Right lobe of liver (tissue), 6 donors: ENCODE measurements around the gene PAX5. TPM values are rescaled to one million over a fixed set of nuclear protein-coding genes. Genes with fewer than 3 reads are reported as not detected.

Source experiments
- ATAC-seq, 4 donors: fragments of 200-7000 bp; cut with Tn5 transposase; one replicate each; pipeline ENCODE4 v1.9.1; 2020; ENCODE audit warnings: mild to moderate bottlenecking in 4 of 4, moderate library complexity in 4 of 4
- DNase-seq, 3 donors: peaks; one replicate each; pipeline ENCODE4 v3.0.0-alpha.2; 2020
- H3K27ac ChIP-seq, 3 donors: fragments of 200-600 bp; one replicate each; pipeline ENCODE4 v1.8.0; 2022
- H3K27me3 ChIP-seq, 2 donors: fragments of 200-600 bp; one replicate each; pipeline ENCODE4 v1.8.0; 2022
- H3K36me3 ChIP-seq, 4 donors: fragments of 200-600 bp; sonication (generic) in 1 of 4; one replicate each; pipeline versions ENCODE4 v1.5.1 to v1.8.0; 2017 to 2022; ENCODE audit warnings: control low read depth in 1 of 4
- H3K4me1 ChIP-seq, 4 donors: fragments of 200-600 bp; sonication (generic) in 1 of 4; one replicate each; pipeline versions ENCODE4 v1.5.1 to v1.8.0; 2017 to 2022; ENCODE audit warnings: control low read depth in 1 of 4
- H3K4me3 ChIP-seq, 3 donors: fragments of 200-600 bp; one replicate each; pipeline ENCODE4 v1.8.0; 2022
- H3K9me3 ChIP-seq, 4 donors: fragments of 200-600 bp; sonication (generic) in 1 of 4; one replicate each; pipeline versions ENCODE4 v1.5.1 to v1.8.0; 2017 to 2022; ENCODE audit warnings: control low read depth in 1 of 4
- CTCF ChIP-seq, 4 donors: fragments of 200-600 bp in 3 of 4; fragments of 450-650 bp in 1 of 4; IDR thresholded peaks; one replicate each; pipeline versions ENCODE4 v1.5.1 to v1.8.0; 2016 to 2022; ENCODE audit warnings: antibody characterized with exemption in 4 of 4, mild to moderate bottlenecking in 2 of 4
- POLR2A ChIP-seq: fragments of 450-650 bp; IDR thresholded peaks from one replicate; pipeline ENCODE4 v1.6.1; 2017; ENCODE audit warnings: antibody characterized with exemption, mild to moderate bottlenecking
- WGBS: methylation state at CpG from one replicate; pipeline ENCODE4 v1.1.6; 2018; ENCODE audit warnings: low coverage, low lambda C conversion rate; ENCODE audit not compliant: insufficient coverage; ENCODE audit errors: missing lambda C conversion rate; 5-methylcytosine and 5-hydroxymethylcytosine counted together
- intact Hi-C, 2 donors: fragments of 100-400 bp; cut with DNase I; formaldehyde crosslinking; loops; one replicate each; pipeline versions ENCODE4 v1.11.2 to v1.14.1; 2022
- total RNA-seq, 6 experiments: library from RNA; depleted of rRNA in 2 of 6; stranded (reverse); fragments of >200 nt in 2 of 6; fragmentation: NEBNext Ultra II Directional in 3 of 6; extraction: Animal tissue kit (Norgen Biotek cat#: 25700) in 3 of 6; gene quantifications; one replicate each; pipeline versions ENCODE4 v1.1.0 to v1.2.4, GENCODE V29; 2016 to 2023
- donor health status: DM: no; HTN: yes; CAD: no.
- donor health status: DM: no; HTN: no; CAD: no.
- donor health status: DM: no; HTN: no; CAD: no.
- donor health status: DM: no; HTN: yes; CAD: no.
- donor health status: DM: no; HTN: yes; CAD: no.

The PAX5 gene
- total RNA-seq, 6 experiments from 2014 or later: 0.12 to 0.18 TPM; not detected in 4

- Histone ChIP-seq H3K27me3 (no peaks in the 10 kb centered on the region), H3K36me3 (no peaks in the 10 kb centered on the region), H3K4me3 (no peak overlapping the region), H3K9me3 (no peaks in the 10 kb centered on the region), H3K27ac (no peak overlapping the region), H3K4me1 (no peaks in the 10 kb centered on the region)
- DNase-seq (no peak), ATAC-seq (no peak)
- WGBS: 81% methylated on average over 6 of the region's 6 CpGs
- intact Hi-C loops: no loop called here
- TF ChIP-seq POLR2A: no peak
- TF ChIP-seq CTCF (IDR thresholded peaks at IDR 0.05): no peak
Observed at GRCh38 chr9:36906492-36906891, 127.6 kb downstream of the PAX5 start.

GRCh38 chr9:36905101-36906066 lies 128.7 kb downstream of the PAX5 start:
- no peak for ATAC-seq
- no peaks in the 10 kb centered on the region for H3K27me3 ChIP-seq
- no peak overlapping the region for H3K27ac ChIP-seq
- WGBS: 33% methylated on average over 2 of the region's 10 CpGs
- TF ChIP-seq CTCF (IDR thresholded peaks at IDR 0.05): no peak
- TF ChIP-seq POLR2A: no peak
- H3K36me3 ChIP-seq: no peaks in the 10 kb centered on the region
- H3K9me3 ChIP-seq: no peaks in the 10 kb centered on the region
- no peak overlapping the region for H3K4me3 ChIP-seq
- no peak for DNase-seq
- no peaks in the 10 kb centered on the region for H3K4me1 ChIP-seq
- intact Hi-C loops: no loop called here

GRCh38 chr9:36903541-36904435 lies 130.3 kb downstream of the PAX5 start:
- no peaks in the 10 kb centered on the region for H3K9me3 ChIP-seq
- H3K36me3 ChIP-seq: no peaks in the 10 kb centered on the region
- peak in 1 of 4 donors; percentile 29 for ATAC-seq
- no peak for DNase-seq
- TF ChIP-seq CTCF (IDR thresholded peaks at IDR 0.05) (no peak), POLR2A (no peak)
- H3K27ac ChIP-seq: no peak overlapping the region
- no peaks in the 10 kb centered on the region for H3K4me1 ChIP-seq
- no peak overlapping the region for H3K4me3 ChIP-seq
- 75% methylated on average over 3 of the region's 4 CpGs for WGBS
- intact Hi-C loops: no loop called here
- no peaks in the 10 kb centered on the region for H3K27me3 ChIP-seq

GRCh38 chr9:36902861-36903524 lies 131.1 kb downstream of the PAX5 start:
- intact Hi-C loops: no loop called here
- Histone ChIP-seq H3K4me1 (no peaks in the 10 kb centered on the region), H3K27ac (no peak overlapping the region), H3K4me3 (no peak overlapping the region), H3K36me3 (no peaks in the 10 kb centered on the region), H3K27me3 (no peaks in the 10 kb centered on the region), H3K9me3 (no peaks in the 10 kb centered on the region)
- WGBS: 53% methylated on average over 4 of the region's 5 CpGs
- ATAC-seq (no peak), DNase-seq (no peak)
- TF ChIP-seq CTCF (IDR thresholded peaks at IDR 0.05) (no peak), POLR2A (no peak)
